HFFc6 (cell line): ENCODE data around the gene HERPUD1. TPM values are rescaled to one million over a fixed set of nuclear protein-coding genes. Genes with fewer than 3 reads are reported as not detected.

Experiments used
- DNase-seq: peaks from one replicate; pipeline ENCODE4 v3.0.0-alpha.2; 2018
- H3K27ac Mint-ChIP-seq: 2 replicates; pipeline ENCODE4 v1.8.0; 2020; ENCODE audit warnings: mild to moderate bottlenecking, mixed read lengths
- H3K27me3 Mint-ChIP-seq: 2 replicates; pipeline ENCODE4 v1.8.0; 2021; ENCODE audit warnings: mild to moderate bottlenecking, moderate library complexity, mixed read lengths; ENCODE audit not compliant: insufficient read depth
- H3K36me3 Mint-ChIP-seq: 2 replicates; pipeline ENCODE4 v1.8.0; 2021; ENCODE audit warnings: low read depth, mixed read lengths
- H3K4me1 Mint-ChIP-seq: 2 replicates; pipeline ENCODE4 v1.8.0; 2020; ENCODE audit warnings: low read depth, mixed read lengths
- H3K4me3 Mint-ChIP-seq: 2 replicates; pipeline ENCODE4 v1.8.0; 2020; ENCODE audit warnings: mild to moderate bottlenecking, moderate library complexity, mixed read lengths
- H3K9me3 Mint-ChIP-seq: 2 replicates; pipeline ENCODE4 v1.8.0; 2020; ENCODE audit warnings: mild to moderate bottlenecking, mixed read lengths
- CTCF ChIP-seq: fragments of 200-600 bp; sonication (generic); IDR thresholded peaks from 2 replicates; pipeline ENCODE4 v1.5.0; 2021; ENCODE audit warnings: antibody characterized with exemption, mild to moderate bottlenecking
- total RNA-seq, 6 experiments: library from RNA; stranded (reverse); fragmentation: NEBNext Ultra II Directional; extraction: Animal tissue kit (Norgen Biotek cat#: 25700); gene quantifications; 2 replicates in 1 of 6; 3 replicates in 5 of 6; pipeline ENCODE4 v1.2.3, GENCODE V29; 2021

Gene HERPUD1
- total RNA-seq, 6 experiments from 2014 or later: 87.9 to 109 (median 96.9) TPM

- peaks cover 4% of the 10 kb centered on the region for H3K27me3 Mint-ChIP-seq
- H3K4me1 Mint-ChIP-seq: peaks cover 9% of the 10 kb centered on the region; the same call in 1 of the 2 replicates
- no peaks in the 10 kb centered on the region for H3K9me3 Mint-ChIP-seq
- no peak overlapping the region for H3K27ac Mint-ChIP-seq
- no peaks in the 10 kb centered on the region for H3K36me3 Mint-ChIP-seq
- DNase-seq: no peak
- peak; percentile 57 for TF ChIP-seq CTCF
- H3K4me3 Mint-ChIP-seq: no peak overlapping the region
Measured at GRCh38 chr16:56956756-56957155, 24.8 kb downstream of the HERPUD1 start.

- H3K27me3 Mint-ChIP-seq: peaks cover 3% of the 10 kb centered on the region
- peaks cover 3% of the 10 kb centered on the region; the same call in 1 of the 2 replicates for H3K36me3 Mint-ChIP-seq
- no peak for TF ChIP-seq CTCF
- H3K9me3 Mint-ChIP-seq: peaks cover 4% of the 10 kb centered on the region; the same call in 1 of the 2 replicates
- H3K27ac Mint-ChIP-seq: no peak overlapping the region; the same call in 1 of the 2 replicates
- no peak overlapping the region for H3K4me3 Mint-ChIP-seq
- no peak for DNase-seq
- H3K4me1 Mint-ChIP-seq: peaks cover 25% of the 10 kb centered on the region
Measured at GRCh38 chr16:56960681-56961281, 28.8 kb downstream of the HERPUD1 start.

- Mint-ChIP-seq H3K4me1 (peaks cover 31% of the 10 kb centered on the region), H3K27ac (no peak overlapping the region; the same call in 1 of the 2 replicates)
Measured at GRCh38 chr16:56961386-56961785, 29.4 kb downstream of the HERPUD1 start.

GRCh38 chr16:56961851-56962281 lies 29.9 kb downstream of the HERPUD1 start, which contains the start of gene CETP:
Gene CETP (plus strand): TSS chr16:56961950. CDS start chr16:56961980, 30 bp downstream.
- TF ChIP-seq CTCF: no peak
- Mint-ChIP-seq H3K27ac (no peak within 1 kb of the TSS; the same call in 1 of the 2 replicates), H3K27me3 (peaks cover 3% of the 10 kb centered on the region), H3K4me3 (no peak within 1 kb of the TSS), H3K9me3 (peaks cover 4% of the 10 kb centered on the region; the same call in 1 of the 2 replicates), H3K4me1 (peaks cover 36% of the 10 kb centered on the region), H3K36me3 (peaks cover 3% of the 10 kb centered on the region; the same call in 1 of the 2 replicates)
- no peak for DNase-seq

More at GRCh38 chr16:56961386-56961785, 29.4 kb downstream of the HERPUD1 start:
- Mint-ChIP-seq H3K36me3 (peaks cover 3% of the 10 kb centered on the region; the same call in 1 of the 2 replicates), H3K27me3 (peaks cover 3% of the 10 kb centered on the region), H3K4me3 (no peak overlapping the region), H3K9me3 (peaks cover 4% of the 10 kb centered on the region; the same call in 1 of the 2 replicates)
- no peak for TF ChIP-seq CTCF
- no peak for DNase-seq

- DNase-seq: peak; percentile 94
- H3K4me3 Mint-ChIP-seq: no peak overlapping the region; the same call in none of the 2 replicates
- TF ChIP-seq CTCF: peak; percentile 95
- H3K36me3 Mint-ChIP-seq: peaks cover 3% of the 10 kb centered on the region; the same call in 1 of the 2 replicates
- no peaks in the 10 kb centered on the region for H3K27me3 Mint-ChIP-seq
- H3K9me3 Mint-ChIP-seq: peaks cover 4% of the 10 kb centered on the region; the same call in 1 of the 2 replicates
- H3K4me1 Mint-ChIP-seq: peaks cover 50% of the 10 kb centered on the region
- H3K27ac Mint-ChIP-seq: peak overlapping the region; percentile 97
Measured at GRCh38 chr16:56964243-56965148, 32.6 kb downstream of the HERPUD1 start.
